ENCODE results near the gene DENND5B.
"Not testable (repeated sequence)": the region's sequence is repeated elsewhere in the genome, so short reads cannot be mapped to it uniquely, and the experiment has no call there.

Gene DENND5B

DNA sequence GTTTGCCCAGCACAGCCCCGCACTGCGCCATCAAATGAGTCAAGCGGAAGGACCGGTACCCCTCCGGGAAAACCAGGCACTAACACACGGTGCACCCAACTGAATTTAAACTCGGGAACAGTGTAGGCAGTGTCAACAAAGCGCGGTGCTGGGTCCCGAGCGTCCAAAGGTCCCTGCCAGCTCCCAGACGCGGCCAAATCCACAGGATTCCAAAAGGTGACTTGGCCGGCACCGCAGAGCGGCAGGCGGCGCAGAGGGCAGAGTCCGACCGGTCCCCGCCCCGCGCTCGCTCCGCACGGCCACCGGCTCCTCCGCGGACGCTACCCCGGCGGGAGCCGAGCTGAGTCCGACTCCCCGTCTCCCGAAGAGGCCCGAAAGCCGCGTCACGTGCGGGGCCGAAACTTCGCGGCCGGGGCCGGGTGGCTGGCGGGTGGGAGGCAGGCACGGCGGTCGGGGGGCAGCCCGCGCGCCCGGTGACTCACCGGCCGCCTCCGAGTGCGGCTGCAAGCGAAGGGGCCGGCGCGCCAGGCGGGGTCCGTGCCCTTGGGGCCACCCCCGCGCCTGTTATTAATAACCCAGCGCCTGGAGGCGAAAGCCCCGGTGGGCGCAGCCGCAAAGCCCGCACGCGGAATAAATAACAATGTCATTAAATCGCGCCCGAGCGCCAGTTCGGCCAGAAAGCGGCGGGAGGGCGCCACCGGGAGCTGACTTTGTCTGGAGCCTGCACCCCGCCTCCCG lies 863 bp downstream of the DENND5B start:
- FAIRE-seq, result no peak

GRCh38 chr12:31589598-31589903 lies 1.4 kb downstream of the DENND5B start:
- no peak for FAIRE-seq

- FAIRE-seq, result no peak
Observed at GRCh38 chr12:31588976-31589375, 2.0 kb downstream of the DENND5B start.

DNA sequence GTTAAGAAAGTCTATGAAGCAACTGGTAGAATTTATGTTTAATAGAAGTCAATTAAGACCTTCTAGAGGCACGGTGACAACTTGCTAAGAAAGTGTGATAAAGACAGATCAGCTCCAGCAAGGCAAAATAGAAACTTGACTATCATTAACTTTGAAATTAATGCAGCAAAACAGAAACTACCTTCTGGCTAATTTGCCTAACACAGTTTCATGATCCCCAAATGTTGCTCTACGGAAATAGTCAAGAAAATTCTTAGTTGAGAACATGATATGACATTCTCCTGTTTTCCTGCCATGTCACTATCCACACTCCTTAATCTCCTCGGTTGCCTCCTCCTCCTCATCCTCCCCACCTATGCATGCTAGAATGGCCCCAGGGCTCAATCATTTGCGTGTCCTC lies 4.2 kb downstream of the DENND5B start:
- no peak for FAIRE-seq

DNA sequence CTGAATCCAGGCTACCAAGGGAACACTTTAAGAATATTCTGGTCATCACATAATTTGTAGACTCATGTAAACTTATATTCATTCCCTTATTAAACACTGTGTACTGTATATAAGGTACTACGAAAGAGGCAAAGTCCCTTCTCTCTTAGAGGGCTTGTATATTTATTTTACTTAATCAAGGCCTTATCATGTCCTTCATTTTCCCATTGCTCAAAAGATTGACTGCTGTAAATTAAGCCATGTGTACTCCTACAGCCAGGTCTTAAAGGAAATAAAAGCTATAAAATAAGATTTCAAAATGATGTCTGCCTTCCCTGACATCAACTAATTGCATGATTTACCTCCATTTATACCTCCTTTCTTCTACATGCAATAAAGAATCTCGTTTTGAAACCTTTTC lies 5.0 kb downstream of the DENND5B start:
- FAIRE-seq, result no peak

- FAIRE-seq, result no peak
Observed at GRCh38 chr12:31585271-31585670, 5.7 kb downstream of the DENND5B start.

GRCh38 chr12:31584782-31585181 lies 6.2 kb downstream of the DENND5B start:
- no peak for FAIRE-seq

GRCh38 chr12:31583878-31584277 lies 7.1 kb downstream of the DENND5B start:
- FAIRE-seq, result no peak

- no peak for FAIRE-seq
Observed at GRCh38 chr12:31582155-31582554, 8.8 kb downstream of the DENND5B start.

GRCh38 chr12:31578632-31579031 lies 12.3 kb downstream of the DENND5B start:
- no peak for FAIRE-seq

DNA sequence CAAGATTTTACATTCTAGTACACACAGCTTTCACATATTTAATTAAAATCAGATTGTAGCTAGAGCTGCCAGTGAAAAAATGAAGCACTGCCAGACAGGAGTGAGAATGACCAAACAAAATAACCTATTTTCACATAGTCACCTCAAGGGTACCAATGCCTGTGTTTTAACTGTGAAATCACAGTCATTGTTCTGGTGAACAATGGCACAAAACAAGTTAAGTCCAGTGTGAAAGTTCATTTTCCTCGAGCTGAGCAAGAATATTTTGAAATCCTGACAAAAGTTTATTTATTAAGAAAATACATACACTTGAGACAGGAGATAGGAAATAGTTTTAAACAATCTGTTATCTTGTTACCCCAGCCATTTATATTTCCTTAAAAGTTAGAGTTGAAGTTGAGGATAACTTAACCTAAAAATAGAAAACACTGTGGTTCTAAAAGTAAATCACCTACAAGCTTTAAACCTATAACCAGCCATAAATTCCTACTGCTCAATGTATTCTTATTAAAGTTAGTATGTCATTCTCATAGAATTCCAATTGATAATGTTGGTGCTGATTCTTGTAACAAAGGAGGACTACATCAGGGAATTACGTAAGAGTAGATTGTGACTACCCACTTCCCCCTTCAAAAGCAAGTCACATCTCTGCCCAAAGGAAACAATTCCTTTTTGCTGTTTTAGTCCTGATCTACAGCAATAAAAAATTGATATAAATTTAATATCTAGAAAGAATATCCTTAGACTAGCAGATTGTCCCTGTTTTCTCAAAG lies 15.9 kb downstream of the DENND5B start:
- no peak for FAIRE-seq

DNA sequence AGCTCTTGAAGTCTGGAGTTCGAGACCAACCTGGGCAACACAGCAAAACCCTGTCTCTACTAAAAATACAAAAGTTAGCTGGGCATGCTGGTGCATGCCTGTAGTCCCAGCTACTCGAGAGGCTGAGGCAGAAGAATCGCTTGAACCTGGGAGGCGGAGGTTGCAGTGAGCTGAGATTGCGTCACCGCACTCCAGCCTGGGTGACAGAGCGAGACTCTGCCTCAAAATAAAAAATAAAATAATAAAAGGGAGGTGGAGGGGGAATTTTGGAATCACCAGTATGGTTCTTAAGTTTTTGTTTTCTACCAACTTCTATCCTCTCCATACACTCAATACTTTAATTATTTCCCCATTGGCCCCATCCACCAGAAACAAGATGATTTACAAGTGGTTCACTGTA lies 16.6 kb downstream of the DENND5B start:
- FAIRE-seq, result not testable (repeated sequence)

- FAIRE-seq, result no peak
Observed at GRCh38 chr12:31572900-31573600, 17.9 kb downstream of the DENND5B start.

DNA sequence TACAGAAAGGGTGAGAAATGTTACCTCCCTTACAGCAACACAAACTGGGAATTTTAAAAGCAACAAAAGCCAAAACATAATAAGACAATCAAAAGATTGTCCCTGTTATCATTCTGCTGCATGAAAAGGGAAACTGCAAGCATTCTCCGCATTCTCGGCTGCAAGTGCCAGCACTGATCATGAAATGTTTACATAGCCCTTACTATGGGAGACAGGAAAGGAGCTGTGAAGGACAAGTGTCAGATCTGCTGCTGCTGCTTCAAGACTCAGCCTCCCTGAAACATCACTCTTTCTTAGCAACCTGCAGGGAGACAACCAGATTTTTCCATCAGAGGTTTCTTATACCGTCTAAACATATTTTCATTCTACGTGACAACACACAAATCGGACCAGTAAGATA lies 20.1 kb downstream of the DENND5B start:
- no peak for FAIRE-seq

- FAIRE-seq, result not testable (repeated sequence)
Observed at GRCh38 chr12:31569517-31569916, 21.4 kb downstream of the DENND5B start.

- no peak for FAIRE-seq
Observed at GRCh38 chr12:31568498-31568897, 22.4 kb downstream of the DENND5B start.

- no peak for FAIRE-seq
Observed at GRCh38 chr12:31567029-31567428, 23.9 kb downstream of the DENND5B start.

GRCh38 chr12:31566547-31566946 lies 24.4 kb downstream of the DENND5B start:
- no peak for FAIRE-seq

DNA sequence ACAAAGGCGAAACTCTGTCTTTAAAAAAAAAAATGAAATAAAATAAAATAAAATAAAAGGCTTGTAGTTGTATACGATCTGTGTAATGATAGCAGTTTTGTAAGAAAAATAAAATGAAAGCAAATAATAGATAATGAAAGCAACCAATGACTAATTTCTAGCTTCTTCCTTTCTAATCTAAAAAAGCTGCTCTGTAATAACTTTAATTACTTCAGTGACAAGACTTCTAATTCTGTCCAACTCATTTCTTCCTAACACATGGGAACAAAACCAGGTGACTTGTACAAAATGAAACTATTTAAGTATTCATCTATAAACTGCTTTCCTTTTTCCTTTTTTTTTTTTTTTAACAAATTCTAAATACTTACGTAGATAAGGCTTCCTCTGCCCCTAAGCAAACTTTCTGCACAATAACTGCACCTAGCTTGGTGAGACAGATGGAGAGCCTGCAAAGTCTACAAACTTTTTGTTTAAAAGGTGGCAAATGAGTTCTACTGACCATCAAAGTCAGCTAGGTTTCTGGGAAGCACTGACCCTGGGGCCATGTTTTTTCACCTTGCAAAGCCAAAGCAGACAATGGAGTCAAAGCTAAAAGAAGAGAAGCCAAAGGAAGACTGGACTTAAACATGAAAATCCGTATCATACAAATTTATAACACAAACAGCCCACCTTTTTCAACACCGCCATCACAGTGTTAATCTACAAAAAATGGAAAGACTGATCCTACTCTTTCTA lies 28.2 kb downstream of the DENND5B start:
- FAIRE-seq, result no peak

DNA sequence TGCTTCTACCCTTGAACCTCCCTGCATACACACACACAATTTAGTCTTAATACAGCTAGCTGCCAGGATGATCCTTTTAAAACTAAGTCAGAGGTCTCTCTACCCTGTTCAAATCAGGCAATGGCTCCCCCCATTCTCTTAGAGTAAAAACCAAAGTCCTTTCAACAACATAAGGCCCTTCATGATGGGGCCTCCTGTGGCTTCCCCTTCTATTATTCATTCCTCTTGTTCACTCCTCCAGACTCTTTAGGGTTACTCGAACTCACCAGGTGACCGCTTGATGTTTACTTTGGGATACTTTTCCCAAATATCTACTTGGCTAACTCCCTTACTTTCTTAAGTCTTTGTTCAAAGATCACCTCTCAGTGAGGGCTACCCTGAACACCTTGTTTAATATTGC lies 30.4 kb downstream of the DENND5B start:
- no peak for FAIRE-seq

DNA sequence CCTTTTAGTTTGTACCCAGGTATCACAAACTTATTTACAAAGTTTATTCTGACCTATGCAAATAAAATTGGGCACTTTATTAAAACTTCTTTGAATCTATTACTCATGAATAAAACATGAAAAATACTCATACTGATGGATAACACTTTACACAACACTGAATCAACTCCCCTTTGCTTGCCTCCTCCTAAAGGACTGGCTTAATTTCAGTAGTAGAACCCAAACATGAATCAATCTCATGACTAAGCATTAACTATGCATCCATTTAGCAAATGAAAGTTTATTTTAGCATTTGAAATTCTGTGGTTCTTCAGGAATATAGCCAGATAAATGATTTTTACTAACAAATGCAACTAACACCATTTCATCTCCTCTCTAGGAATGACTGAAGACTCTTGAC lies 32.4 kb downstream of the DENND5B start:
- FAIRE-seq, result no peak

DNA sequence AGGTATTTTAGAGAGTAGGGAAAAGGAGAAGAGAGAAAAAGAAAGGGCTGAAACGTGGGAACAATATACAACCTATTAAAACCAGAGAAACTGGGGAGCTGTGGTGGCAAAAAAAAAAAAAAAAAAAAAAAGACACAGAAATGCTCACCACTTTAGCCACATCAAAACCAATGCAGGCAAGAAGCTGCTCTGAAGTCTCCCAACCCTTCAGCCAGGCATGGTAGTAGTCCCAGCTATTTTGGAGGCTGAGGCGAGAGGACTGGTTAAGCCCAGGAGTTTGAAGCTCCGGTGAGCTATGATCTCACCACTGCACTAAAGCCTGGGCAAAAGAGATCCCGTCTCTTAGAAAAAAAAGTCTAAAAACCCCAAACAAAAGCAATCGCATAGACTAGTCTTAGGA lies 33.2 kb downstream of the DENND5B start:
- FAIRE-seq, result no peak

DNA sequence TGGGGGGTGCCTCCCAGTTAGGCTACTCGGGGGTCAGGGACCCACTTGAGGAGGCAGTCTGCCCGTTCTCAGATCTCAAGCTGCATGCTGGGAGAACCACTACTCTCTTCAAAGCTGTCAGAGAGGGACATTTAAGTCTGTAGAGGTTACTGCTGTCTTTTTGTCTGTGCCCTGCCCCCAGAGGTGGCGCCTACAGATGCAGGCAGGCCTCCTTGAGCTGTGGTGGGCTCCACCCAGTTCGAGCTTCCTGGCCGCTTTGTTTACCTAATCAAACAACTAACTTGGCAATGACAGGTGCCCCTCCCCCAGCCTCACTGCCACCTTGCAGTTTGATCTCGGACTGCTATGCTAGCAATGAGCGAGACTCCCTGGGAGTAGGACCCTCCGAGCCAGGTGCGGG lies 35.5 kb downstream of the DENND5B start:
- not testable (repeated sequence) for FAIRE-seq

Data from TTC549 (cell line).